GM18526 (cell line): ENCODE data around the gene SYTL3.
A peak's percentile ranks its signal among the peaks of the same experiment; 100 is the strongest.

Experiments used
- POLR2A ChIP-seq: IDR thresholded peaks from 3 replicates; pipeline ENCODE4 v1.6.1; 2011; ENCODE audit not compliant: insufficient read length; ENCODE audit errors: extremely low read depth

SYTL3 gene

DNA sequence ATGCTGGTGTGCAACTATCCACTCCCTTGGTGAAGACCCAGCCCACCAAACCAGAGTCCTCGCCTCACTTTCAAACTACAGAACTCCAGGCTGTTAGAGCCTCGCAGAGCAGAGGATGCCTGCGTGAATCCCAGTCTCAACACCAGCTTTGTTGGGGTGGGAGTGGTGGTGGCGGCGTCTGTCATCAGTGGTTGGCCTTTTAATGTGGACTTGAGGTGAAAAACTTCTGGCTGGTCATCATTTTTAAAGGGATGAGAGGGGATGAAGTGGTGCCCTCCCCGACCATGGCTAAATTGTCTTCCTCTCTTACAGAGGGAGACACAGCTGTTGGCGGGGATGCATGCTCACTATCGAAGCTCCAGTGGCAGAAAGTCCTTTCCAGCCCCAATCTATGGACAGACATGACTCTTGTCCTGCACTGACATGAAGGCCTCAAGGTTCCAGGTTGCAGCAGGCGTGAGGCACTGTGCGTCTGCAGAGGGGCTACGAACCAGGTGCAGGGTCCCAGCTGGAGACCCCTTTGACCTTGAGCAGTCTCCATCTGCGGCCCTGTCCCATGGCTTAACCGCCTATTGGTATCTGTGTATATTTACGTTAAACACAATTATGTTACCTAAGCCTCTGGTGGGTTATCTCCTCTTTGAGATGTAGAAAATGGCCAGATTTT lies 114.5 kb downstream of the SYTL3 start:
- TF ChIP-seq POLR2A = peak; percentile 10

DNA sequence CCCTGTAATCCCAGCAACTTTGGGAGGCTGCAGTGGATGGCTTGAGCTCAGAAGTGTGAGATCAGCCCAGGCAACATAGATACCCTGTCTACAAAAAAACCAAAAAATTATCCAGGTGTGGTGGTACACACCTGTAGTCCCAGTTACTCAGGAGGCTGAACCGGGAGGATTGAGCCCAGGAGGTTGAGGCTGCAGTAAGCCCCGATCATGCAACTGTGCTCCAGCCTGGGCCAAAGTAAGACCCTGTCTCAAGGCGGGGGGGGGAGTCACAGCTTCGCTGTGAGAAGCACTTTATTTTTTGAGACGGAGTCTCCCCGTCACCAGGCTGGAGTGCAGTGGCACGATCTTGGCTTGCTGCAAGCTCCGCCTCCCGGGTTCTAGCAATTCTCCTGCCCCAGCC lies 115.1 kb downstream of the SYTL3 start:
- TF ChIP-seq POLR2A = no peak

DNA sequence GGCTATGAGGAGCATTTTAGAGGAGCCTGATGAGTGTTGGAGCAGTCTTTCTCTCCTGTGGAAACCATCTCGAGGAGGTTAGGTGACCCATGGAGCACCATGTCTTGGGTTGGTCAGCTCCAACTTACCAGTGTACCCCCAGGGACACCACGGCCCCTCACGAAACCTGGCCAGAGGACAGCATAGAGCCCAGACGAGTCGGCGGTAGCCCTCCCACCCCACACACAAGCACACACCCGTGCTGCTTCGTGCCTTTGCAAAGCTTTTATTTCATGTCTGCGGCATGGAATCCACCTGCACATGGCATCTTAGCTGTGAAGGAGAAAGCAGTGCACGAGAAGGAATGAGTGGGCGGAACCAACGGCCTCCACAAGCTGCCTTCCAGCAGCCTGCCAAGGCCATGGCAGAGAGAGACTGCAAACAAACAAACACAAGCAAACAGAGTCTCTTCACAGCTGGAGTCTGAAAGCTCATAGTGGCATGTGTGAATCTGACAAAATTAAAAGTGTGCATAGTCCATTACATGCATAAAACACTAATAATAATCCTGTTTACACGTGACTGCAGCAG lies 115.7 kb downstream of the SYTL3 start:
- TF ChIP-seq POLR2A = no peak

DNA sequence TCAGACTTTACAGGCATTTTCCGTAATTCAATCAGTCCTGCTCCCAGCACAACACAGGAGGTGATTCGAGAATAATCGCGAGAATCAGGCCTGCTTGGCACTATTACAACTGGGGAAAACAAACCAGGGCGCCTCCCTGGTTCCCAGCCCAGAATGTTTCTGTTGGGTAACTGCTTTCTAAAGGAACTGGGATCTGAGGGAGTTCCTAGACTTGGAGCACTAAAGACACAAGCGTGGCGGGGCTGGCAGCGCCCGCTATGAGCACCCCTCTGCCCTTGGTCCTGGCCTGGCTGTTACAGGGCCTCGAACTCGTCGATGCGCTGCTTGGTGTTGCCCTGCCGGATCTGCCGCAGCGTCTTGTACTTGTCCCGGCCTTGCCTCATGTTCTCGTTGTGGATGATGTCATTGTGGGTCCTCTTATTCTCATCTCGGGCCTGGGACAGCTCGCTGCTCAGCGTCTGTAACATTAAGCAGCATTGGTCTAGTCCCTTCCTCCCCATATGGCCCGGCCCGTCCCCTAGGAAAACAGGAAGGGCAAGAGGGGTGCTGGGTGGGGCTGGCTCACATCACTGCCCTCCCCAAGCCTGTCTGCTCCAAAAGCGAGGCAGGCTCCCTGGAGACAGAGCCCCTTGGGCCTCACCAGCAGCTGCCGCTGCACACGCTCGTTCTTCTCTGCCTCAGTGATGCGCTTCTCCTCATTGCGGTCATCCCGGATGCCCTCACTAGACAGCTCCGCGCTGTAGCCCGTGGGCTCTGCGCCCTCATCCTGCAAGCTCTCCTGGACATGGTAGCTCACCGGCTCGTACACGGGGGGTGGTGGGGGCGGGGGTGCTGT lies 117.0 kb downstream of the SYTL3 start:
- TF ChIP-seq POLR2A = no peak

DNA sequence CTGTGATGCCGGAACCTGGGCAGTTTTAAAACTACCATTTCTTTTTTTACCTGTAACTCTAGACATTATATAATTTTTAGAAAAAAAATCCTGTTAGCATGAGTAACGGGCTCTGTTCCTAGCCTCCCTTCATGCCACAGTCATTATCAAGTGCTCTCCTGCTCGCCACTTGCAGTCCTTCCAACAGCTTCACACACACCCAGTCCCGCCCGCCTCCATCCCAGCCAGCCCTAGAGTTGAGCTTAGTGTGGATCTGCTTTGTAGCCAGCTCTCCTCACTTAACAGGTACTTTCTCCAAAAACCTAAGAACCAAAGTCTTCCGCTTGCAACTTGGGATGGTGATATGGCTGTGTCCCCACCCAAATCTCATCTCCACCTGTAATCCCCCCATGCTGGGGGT lies 117.9 kb downstream of the SYTL3 start:
- no peak for TF ChIP-seq POLR2A

DNA sequence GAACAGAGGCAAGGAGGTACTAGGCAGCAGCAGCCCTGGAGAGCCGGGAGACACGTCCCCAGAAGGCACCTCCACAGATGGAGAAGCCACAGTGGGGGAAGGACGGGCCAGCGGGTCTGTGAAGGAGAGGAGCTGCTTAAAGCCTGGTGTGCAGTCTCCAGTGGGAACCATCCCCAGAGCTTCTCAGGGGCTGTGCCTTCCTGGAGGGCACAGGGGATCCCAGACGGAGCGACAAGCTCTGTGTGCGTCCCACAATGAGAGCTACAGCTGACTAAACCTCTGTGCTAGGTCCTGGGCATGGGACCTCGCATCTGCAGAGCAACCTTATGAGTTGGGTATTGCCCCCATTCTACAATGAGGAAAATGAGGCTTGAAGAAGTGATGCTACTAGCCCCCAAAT lies 118.6 kb downstream of the SYTL3 start:
- TF ChIP-seq POLR2A = no peak

DNA sequence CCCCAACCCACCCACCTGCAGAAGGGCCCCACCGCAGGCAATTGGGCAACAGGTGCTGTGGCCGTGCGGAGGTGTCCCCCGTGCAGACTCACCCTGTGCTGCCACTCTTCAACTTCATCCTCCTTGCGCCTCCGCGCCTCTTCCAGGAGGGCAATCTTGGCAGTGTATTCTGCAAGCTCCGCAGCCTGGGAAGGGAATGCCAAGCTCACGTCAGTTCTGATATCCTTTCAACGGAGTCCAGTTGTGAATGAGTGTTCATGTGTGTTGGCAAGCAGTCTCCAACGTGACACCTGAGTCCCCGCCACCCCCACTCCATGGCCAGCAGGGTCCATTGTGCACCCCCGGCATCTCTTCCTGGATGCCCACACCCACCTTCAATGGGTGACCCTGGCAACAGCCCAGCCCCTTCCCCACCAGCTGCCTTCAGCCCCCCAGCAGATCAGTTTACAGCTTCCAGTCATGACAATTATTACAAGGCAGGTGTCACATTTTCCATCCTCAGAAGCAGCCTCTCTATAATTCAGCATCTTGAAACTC lies 119.4 kb downstream of the SYTL3 start:
- TF ChIP-seq POLR2A = no peak

DNA sequence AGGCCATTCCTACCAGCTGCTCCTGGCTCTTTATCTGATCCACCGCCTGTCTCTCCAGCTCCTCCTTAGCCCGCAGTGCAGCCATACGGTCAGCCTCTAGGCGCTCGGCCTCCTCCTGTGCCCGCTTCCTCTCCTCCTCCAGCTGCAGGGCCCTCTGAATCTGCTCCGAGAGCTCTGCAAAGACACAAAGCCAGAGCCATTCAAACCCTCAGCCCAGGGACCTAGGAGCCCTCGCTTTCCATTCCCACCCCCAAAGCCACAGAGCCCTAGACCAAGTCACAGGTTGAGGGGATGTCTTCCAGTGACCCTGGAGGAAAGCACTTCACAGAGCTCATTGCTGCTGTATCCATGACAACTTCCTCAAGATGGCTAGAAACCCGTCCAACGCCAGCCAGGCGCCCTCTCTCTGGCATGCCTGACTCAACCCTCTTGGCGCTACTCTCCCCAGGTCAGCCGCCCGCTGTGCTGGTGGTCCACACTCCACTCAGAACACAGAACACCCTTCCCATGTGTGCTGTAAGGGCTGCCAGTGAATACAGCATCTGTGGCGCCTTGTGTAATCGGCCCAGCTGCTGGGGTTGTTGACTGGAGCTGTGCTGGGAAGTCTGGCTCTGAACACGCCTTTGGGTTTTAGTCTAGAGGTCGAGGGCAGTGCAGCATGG lies 120.0 kb downstream of the SYTL3 start:
- TF ChIP-seq POLR2A = peak; percentile 24

DNA sequence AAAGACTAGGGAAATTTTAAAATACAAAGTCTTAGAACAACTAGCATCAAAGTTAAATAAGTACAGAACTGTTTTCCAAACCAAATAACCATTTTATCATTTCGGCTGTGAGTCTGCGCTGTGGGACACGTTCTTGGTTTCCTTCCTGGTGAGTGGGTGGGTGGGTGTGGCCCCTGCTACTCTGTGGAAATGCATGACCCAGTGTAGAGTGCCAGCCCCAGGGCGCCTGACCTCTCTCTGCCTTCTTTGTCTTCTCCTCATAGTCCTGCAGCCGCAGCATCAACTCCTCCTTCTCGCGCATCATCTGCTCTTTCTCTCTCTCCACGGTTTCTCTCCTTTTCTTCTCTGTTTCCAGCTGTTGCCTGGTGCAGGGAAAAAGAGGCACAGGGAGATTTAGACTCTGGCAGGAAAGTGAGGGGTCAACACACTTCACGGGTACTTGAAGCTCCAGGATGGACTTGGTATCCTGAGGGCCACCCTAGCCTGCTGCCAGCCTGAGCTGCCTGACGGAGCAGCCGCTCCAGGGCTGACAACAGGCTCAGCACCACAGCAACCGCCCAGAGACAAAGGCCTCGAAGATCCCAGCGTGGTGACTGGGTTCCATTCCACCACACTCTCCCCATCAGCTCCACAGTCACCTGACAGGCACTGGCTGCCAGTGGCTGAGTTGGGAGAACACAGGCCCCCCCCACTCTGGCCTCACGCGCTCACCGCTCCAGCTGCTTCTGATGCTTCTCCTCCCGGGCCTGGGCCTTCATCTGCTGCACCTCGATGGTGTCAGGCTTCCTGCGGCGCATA lies 120.9 kb downstream of the SYTL3 start:
- TF ChIP-seq POLR2A = no peak

DNA sequence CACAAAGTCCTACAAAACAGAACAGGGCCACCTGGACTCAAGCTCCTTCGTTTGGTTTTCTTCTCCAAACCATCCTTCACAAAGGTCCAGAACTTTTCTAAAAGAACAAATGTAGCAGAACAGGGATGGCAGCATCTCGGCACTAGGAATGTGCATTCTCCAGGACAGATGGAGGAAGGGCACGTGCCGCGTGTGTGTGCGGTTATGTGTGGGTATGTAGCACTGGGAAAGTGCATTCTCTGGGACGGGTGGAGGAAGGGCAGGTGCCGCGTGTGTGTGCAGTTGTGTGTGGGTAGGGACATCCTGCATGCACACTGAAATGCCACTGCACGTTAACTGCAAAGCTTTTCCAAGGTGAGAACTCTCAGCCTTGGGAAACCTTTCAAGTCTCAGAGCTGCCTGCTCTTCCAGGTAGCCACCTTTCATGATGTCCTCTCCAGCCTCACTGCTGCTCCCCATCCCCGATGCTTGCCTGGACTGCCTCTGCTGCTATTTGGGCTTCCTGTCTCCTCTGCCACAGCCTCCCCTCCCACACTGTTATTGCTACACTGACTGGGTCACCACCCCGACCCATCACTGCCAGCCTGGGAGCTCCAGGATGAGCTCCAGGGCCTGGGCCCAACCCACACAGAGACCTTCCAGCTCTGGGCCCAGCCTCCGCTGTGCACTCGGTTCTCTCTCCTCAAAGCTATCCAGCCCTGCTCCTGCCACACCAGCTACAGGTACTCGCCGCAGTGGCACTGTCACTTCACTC lies 121.7 kb downstream of the SYTL3 start:
- peak; percentile 19 for TF ChIP-seq POLR2A

DNA sequence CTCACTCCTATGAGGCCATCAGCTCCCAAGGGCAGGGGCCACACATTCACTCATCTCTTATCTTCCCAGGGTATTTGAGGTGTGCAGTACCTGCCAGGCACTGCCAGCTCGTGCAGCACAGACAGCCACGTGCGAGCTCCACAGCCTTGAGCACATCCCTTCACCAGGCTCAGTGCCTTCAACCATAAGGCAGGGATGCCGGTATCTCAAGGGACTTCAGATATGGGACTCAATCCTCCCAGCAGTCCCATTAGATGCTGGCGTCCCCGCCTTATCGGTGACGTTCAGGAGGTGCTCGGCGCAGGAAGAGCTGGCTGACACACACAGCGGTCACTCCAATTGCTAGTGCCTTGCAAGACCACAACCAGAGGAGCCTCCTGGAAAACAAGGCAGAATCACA lies 122.3 kb downstream of the SYTL3 start:
- no peak for TF ChIP-seq POLR2A

DNA sequence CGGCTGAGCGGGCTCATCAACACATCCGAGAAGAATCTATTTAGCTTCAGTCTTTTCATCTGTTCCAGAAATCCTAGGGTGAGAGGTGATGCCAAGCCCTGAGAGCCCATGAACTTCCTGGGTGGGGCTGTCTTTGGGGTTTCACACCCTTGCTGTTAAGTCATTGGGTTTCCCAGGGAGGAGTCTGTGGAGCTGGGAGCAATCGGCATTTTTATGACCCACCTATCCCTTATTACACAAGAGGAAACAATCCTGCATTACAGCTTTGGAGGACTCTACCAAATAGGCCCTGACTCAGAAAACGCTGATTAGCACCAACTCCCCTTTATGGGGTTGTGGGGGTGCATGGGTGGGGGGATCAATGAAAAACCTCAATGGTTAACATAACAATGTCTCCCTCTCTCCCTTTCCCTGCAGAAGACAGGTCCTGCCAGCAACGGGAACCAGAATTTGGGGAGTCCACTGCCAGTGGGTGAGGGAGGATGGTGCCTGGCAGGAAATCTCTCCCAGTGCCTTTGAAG lies 123.1 kb downstream of the SYTL3 start:
- TF ChIP-seq POLR2A = no peak

DNA sequence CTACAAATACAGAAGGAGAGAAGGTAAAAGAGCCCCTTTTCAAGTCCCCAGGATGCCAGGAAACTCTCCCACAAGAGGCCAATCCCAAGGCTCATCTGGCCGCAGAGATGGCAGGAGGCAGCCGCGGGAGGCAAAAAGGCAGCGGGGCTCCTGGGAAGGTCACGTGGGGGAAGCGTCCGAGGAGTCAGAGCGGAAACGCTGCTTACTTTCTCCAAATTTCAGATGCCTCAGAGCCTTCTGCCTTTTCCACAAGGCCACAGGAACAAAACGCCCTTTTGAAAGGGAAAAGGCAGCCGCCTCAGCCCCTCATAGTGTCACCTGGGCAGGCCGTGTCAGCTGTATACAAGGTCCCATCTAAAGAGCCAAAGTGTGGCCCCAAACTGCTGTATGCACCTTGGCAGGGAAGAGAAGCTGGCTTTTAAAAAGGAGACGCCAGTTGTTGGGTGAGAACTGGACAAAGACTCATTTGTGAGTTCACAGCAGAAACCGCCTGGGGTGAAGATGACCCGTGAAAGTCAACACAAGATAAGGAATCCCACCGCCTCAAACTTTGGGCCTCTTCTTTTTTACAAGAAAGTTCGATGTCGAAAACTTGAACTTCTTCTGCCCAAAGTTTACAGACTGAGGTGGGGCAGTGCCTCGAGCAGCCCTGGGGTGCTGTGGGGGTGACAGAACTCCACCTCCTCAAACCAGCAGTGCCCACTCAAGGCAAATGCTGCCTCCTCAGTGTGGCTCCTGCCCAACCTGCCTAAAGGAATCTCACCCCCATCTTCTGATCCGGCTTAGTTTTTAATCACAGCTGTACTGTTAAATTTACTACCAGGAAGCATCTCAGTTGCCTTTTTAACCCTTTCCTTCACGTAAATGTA lies 124.0 kb downstream of the SYTL3 start:
- TF ChIP-seq POLR2A = peak; percentile 17
